K562 (cell line): ENCODE results near the gene COL9A3. TPM values are rescaled to one million over a fixed set of nuclear protein-coding genes. Genes with fewer than 3 reads are reported as not detected.
A peak's percentile ranks its signal among the peaks of the same experiment; 100 is the strongest.

ENCODE experiments used
- ATAC-seq: fragments of 200-7000 bp; cut with Tn5 transposase; 3 replicates; pipeline ENCODE4 v1.9.1; 2020; ENCODE audit warnings: moderate library complexity
- BruUV-seq: library from RNA; stranded (reverse); fragments of 400-500 nt; replicated peaks from 2 replicates; lab custom pipeline; 2021; lab: Mats Ljungman, UMichigan
- CTCF ChIA-PET: fragments of 300-600 bp; formaldehyde crosslinking; extraction: SDS; loops from one replicate; lab custom pipeline; 2021; ENCODE audit warnings: low intra/inter-chr PET ratio; lab: Yijun Ruan, JAX
- POLR2A ChIA-PET: fragments of 300-600, 350-650 bp; sonication (Branson Sonifier 250); formaldehyde crosslinking; extraction: SDS; loops from one replicate; lab custom pipeline; 2021; ENCODE audit warnings: antibody characterized with exemption, inconsistent platforms; lab: Yijun Ruan, JAX
- DNase-seq, 4 experiments: peaks; one replicate each; pipeline versions ENCODE4 v3.0.0 to v3.0.0-alpha.2; 2011 to 2018; ENCODE audit warnings: low spot score in 3 of 4, mixed read lengths in 3 of 4; ENCODE audit errors: extremely low read depth in 1 of 4
- FAIRE-seq: peaks from 2 replicates; lab custom pipeline; 2011; peaks lifted over from hg19 to GRCh38; lab: Jason Lieb, UNC
- H2AFZ ChIP-seq: 2 replicates; pipeline ENCODE4 v1.6.0; 2011; ENCODE audit warnings: low read depth, low read length, control low read depth, inconsistent platforms
- H3K27ac ChIP-seq: fragments of 200-600 bp; 3 replicates; pipeline ENCODE4 v1.8.0; 2011; ENCODE audit warnings: low read depth, mild to moderate bottlenecking, control low read depth, inconsistent platforms, low read length, moderate library complexity, mixed read lengths; ENCODE audit errors: extremely low read depth
- H3K27me3 ChIP-seq, 2 experiments: fragments of 300-600 bp in 1 of 2; 2 replicates in 1 of 2; 3 replicates in 1 of 2; pipeline versions ENCODE4 v1.6.0 to v1.8.0; 2011; ENCODE audit warnings: inconsistent platforms in 2 of 2, low read length in 2 of 2, mild to moderate bottlenecking in 1 of 2, mixed read lengths in 1 of 2, moderate library complexity in 1 of 2; ENCODE audit not compliant: control insufficient read depth in 2 of 2, insufficient read depth in 2 of 2
- H3K36me3 ChIP-seq: fragments of 300-600 bp; 3 replicates; pipeline ENCODE4 v1.8.0; 2011; ENCODE audit warnings: mild to moderate bottlenecking, low read length, inconsistent platforms; ENCODE audit not compliant: control insufficient read depth, insufficient read depth
- H3K4me1 ChIP-seq, 2 experiments: fragments of 200-600 bp in 1 of 2; replicated peaks in 1 of 2; 2 replicates in 1 of 2; 3 replicates in 1 of 2; pipeline versions ENCODE4 v1.5.1 to v1.8.0; 2011; ENCODE audit warnings: inconsistent platforms in 2 of 2, low read length in 2 of 2, mild to moderate bottlenecking in 1 of 2, mixed read lengths in 1 of 2, moderate library complexity in 1 of 2; ENCODE audit not compliant: control insufficient read depth in 2 of 2, insufficient read depth in 2 of 2
- H3K4me2 ChIP-seq: 2 replicates; pipeline ENCODE4 v1.6.1; 2011; ENCODE audit warnings: low read length, control low read depth, inconsistent platforms, mixed read lengths; ENCODE audit not compliant: insufficient read depth
- H3K4me3 ChIP-seq: fragments of 200-600 bp; sonication (generic), shearing (Covaris generic); 2 replicates; pipeline ENCODE4 v1.5.1; 2016; ENCODE audit warnings: control low read depth, inconsistent platforms
- H3K79me2 ChIP-seq: fragments of 200-600 bp; 3 replicates; pipeline ENCODE4 v1.8.0; 2011; ENCODE audit warnings: low read length, inconsistent platforms; ENCODE audit not compliant: control insufficient read depth, insufficient read depth
- H3K9ac ChIP-seq, 2 experiments: 2 replicates each; pipeline versions ENCODE4 v1.6.0 to v1.6.1; 2011; ENCODE audit warnings: low read depth in 2 of 2, low read length in 2 of 2, control low read depth in 1 of 2, inconsistent platforms in 1 of 2, mild to moderate bottlenecking in 1 of 2, mixed read lengths in 1 of 2; ENCODE audit not compliant: insufficient read depth in 1 of 2
- H3K9me1 ChIP-seq: one replicate; pipeline ENCODE4 v1.6.0; 2011; ENCODE audit warnings: inconsistent platforms, mild to moderate bottlenecking, low read length, moderate library complexity; ENCODE audit not compliant: control insufficient read depth, insufficient read depth
- H3K9me3 ChIP-seq: replicated peaks from 2 replicates; pipeline ENCODE4 v1.5.1; 2011; ENCODE audit warnings: low read depth, low read length, inconsistent platforms; ENCODE audit not compliant: control insufficient read depth, insufficient read depth
- H4K20me1 ChIP-seq: replicated peaks from 2 replicates; pipeline ENCODE4 v1.6.1; 2011; ENCODE audit warnings: low read length, inconsistent platforms, mixed read lengths; ENCODE audit not compliant: control insufficient read depth, insufficient read depth
- CREB1 ChIP-seq, 2 experiments: sonication (generic) in 1 of 2; formaldehyde crosslinking in 1 of 2; IDR thresholded peaks; 2 replicates each; pipeline versions ENCODE4 v1.6.1 to v1.8.0; 2012 to 2022; ENCODE audit warnings: inconsistent platforms in 1 of 2, mild to moderate bottlenecking in 1 of 2, missing genetic modification reagents in 1 of 2, moderate library complexity in 1 of 2
- CTCF ChIP-seq, 3 experiments: IDR thresholded peaks in 2 of 3; conservative IDR thresholded peaks in 1 of 3; 2 replicates each; pipeline ENCODE4 v1.5.1; 2011 to 2012; ENCODE audit warnings: low read length in 3 of 3, mild to moderate bottlenecking in 3 of 3, control low read depth in 2 of 3, improper control_type of control experiment in 1 of 3, inconsistent platforms in 1 of 3, low read depth in 1 of 3, mixed read lengths in 1 of 3, moderate library complexity in 1 of 3; ENCODE audit not compliant: insufficient read depth in 2 of 3
- EGR1 ChIP-seq: fragments of 450-650 bp; conservative IDR thresholded peaks from 2 replicates; pipeline ENCODE4 v1.6.1; 2017; ENCODE audit warnings: mild to moderate bottlenecking
- JUN ChIP-seq, 2 experiments: sonication (generic) in 1 of 2; formaldehyde crosslinking in 1 of 2; IDR thresholded peaks; 2 replicates each; pipeline versions ENCODE4 v1.6.1 to v1.8.0; 2012 to 2022; ENCODE audit warnings: borderline replicate concordance in 2 of 2, mild to moderate bottlenecking in 2 of 2, improper control_type of control experiment in 1 of 2, low read depth in 1 of 2, low read length in 1 of 2, missing genetic modification reagents in 1 of 2
- PTTG1 ChIP-seq: fragments of 450-650 bp; IDR thresholded peaks from 2 replicates; pipeline ENCODE4 v1.6.1; 2016; ENCODE audit warnings: low read depth, mild to moderate bottlenecking, missing genetic modification characterization, missing compliant biosample characterization
- TEAD2 ChIP-seq: fragments of 450-650 bp; IDR thresholded peaks from 2 replicates; pipeline ENCODE4 v1.6.1; 2016; ENCODE audit warnings: missing genetic modification characterization, control low read depth, missing compliant biosample characterization
- USF1 ChIP-seq: sonication (generic); formaldehyde crosslinking; IDR thresholded peaks from 2 replicates; pipeline ENCODE4 v1.9.0; 2022; ENCODE audit warnings: mild to moderate bottlenecking, missing genetic modification reagents
- YY1 ChIP-seq, 3 experiments: IDR thresholded peaks; 2 replicates each; pipeline ENCODE4 v1.6.1; 2011; ENCODE audit warnings: low read length in 2 of 3, mild to moderate bottlenecking in 2 of 3, moderate library complexity in 2 of 3, borderline replicate concordance in 1 of 3, control low read depth in 1 of 3, low read depth in 1 of 3; ENCODE audit not compliant: insufficient read depth in 3 of 3, insufficient replicate concordance in 2 of 3, control insufficient read depth in 1 of 3, insufficient read length in 1 of 3; ENCODE audit errors: extremely low read depth in 1 of 3
- ZFX ChIP-seq: sonication (generic); formaldehyde crosslinking; IDR thresholded peaks from 2 replicates; pipeline ENCODE4 v1.8.0; 2022; ENCODE audit warnings: mild to moderate bottlenecking, missing genetic modification reagents, moderate library complexity
- ZNF280B ChIP-seq: fragments of 250-450 bp; sonication (Bioruptor Pico); IDR thresholded peaks from 2 replicates; pipeline ENCODE4 v1.5.1; 2021; ENCODE audit warnings: mild to moderate bottlenecking
- ZNF41 ChIP-seq: fragments of 250-450 bp; sonication (Bioruptor Pico); conservative IDR thresholded peaks from 2 replicates; pipeline ENCODE4 v1.4.0; 2020; ENCODE audit warnings: mild to moderate bottlenecking
- WGBS: fragments of 100-300 bp; shearing (Covaris generic); methylation state at CpG from one replicate; pipeline ENCODE4 v1.1.6; 2016; ENCODE audit warnings: low coverage, mixed read lengths; ENCODE audit not compliant: insufficient coverage; ENCODE audit errors: missing lambda C conversion rate; 5-methylcytosine and 5-hydroxymethylcytosine counted together
- in situ Hi-C: fragments of 300-500 bp; cut with MboI; formaldehyde crosslinking; loops from 4 replicates; pipeline ENCODE4 v1.15.0; 2018; ENCODE audit warnings: inconsistent platforms, mixed read lengths
- intact Hi-C: fragments of 100-400 bp; cut with micrococcal nuclease; formaldehyde crosslinking; loops from 2 replicates; pipeline ENCODE4 v1.14.2; 2022
- polyA plus RNA-seq, 8 experiments: library from polyadenylated mRNA; depleted of rRNA in 4 of 8; stranded (reverse) in 5 of 8; unstranded in 3 of 8; fragments of >200 nt; fragmentation: Nextera tagmentation in 2 of 8; fragmentation: Illumina TruSeq in 1 of 8; extraction: Ambion mirVana in 2 of 8; extraction: Trizol in 1 of 8; gene quantifications; 2 replicates each; pipeline versions ENCODE4 v1.2.1 to v1.2.3, GENCODE V29; 2011 to 2014; ENCODE audit warnings: inconsistent platforms in 1 of 8, missing spikeins in 1 of 8
- total RNA-seq, 7 experiments: library from RNA; depleted of rRNA in 6 of 7; stranded (reverse); fragments of >200 nt in 6 of 7; fragmentation: Illumina TruSeq in 2 of 7; extraction: Trizol in 2 of 7; gene quantifications; 2 replicates each; pipeline versions ENCODE4 v1.2.1 to v1.2.3, GENCODE V29; 2011 to 2021; ENCODE audit warnings: low replicate concordance in 1 of 7

Gene COL9A3
- total and polyA plus RNA-seq, 9 of the 15 experiments (the other 6 are each of a cell fraction or from before 2014, with no cell fraction given): 0.14 to 3.6 (median 0.88) TPM; not detected in 1

- H3K27me3 ChIP-seq: peaks cover 0 to 9% of the 10 kb centered on the region in 2 experiments; a peak in 2 of 5 replicates
- DNase-seq: peak; percentile 58 to 65 (median 62)
- peak; percentile 88 for FAIRE-seq
- H4K20me1 ChIP-seq: no peaks in the 10 kb centered on the region
- H3K9me1 ChIP-seq: no peaks in the 10 kb centered on the region
- CTCF ChIA-PET: no interaction called here
- intact Hi-C loops: no loop called here
- peak overlapping the region; percentile 45 for H3K4me2 ChIP-seq
- peak overlapping the region in 1 of 2 experiments; percentile 54; a peak in 2 of 4 replicates for H3K9ac ChIP-seq
- no peaks in the 10 kb centered on the region for H3K36me3 ChIP-seq
- no peak overlapping the region; the same call in 2 of the 3 replicates for H3K27ac ChIP-seq
- BruUV-seq: no TSS peak
- ATAC-seq: peak; percentile 89
- POLR2A ChIA-PET: interaction anchor here (0.6 to 2.2 kb wide), 2 partner anchors 43 to 268 kb away, joined by 3 to 8 read pairs; no protein-coding TSS in a partner anchor
- peaks cover 8 to 75% of the 10 kb centered on the region in 2 experiments; a peak in 4 of 5 replicates for H3K4me1 ChIP-seq
- no peaks in the 10 kb centered on the region for H3K79me2 ChIP-seq
- no peak overlapping the region for H3K4me3 ChIP-seq
- 22% methylated on average over 16 of the region's 22 CpGs for WGBS
- in situ Hi-C loops: no loop called here
- H3K9me3 ChIP-seq: no peaks in the 10 kb centered on the region
- H2AFZ ChIP-seq: peak overlapping the region; percentile 87
- TF ChIP-seq CTCF (IDR thresholded peaks at IDR 0.05 in 2 of 3, conservative IDR thresholded peaks at IDR 0.05 in 1 of 3; ENCODE audit: insufficient read depth in 2 of 3, low read depth in 1 of 3, low read length in 3 of 3) (peak in 1 of 3 experiments; percentile 25; a peak in 2 of 6 replicates), PTTG1 (tag) (no peak), ZFX (CRISPR knock-in tag) (peak; percentile 62; the same call in 1 of the 2 replicates), TEAD2 (no peak), EGR1 (no peak), CREB1 (IDR thresholded peaks at IDR 0.05) (no peak), CREB1 (CRISPR knock-in tag; IDR thresholded peaks at IDR 0.05) (0 out of 2 replicates have a peak, but pooled peaks have one; percentile 25), JUN (IDR thresholded peaks at IDR 0.05; ENCODE audit: borderline replicate concordance, low read depth, low read length) (no peak), JUN (CRISPR knock-in tag; IDR thresholded peaks at IDR 0.05; ENCODE audit: borderline replicate concordance) (no peak), ZNF280B (CRISPR knock-in tag) (no peak), USF1 (CRISPR knock-in tag) (no peak), ZNF41 (CRISPR knock-in tag) (no peak), YY1 (IDR thresholded peaks at IDR 0.05; ENCODE audit: borderline replicate concordance in 1 of 3, control insufficient read depth in 1 of 3, extremely low read depth in 1 of 3, insufficient read depth in 3 of 3, insufficient read length in 1 of 3, insufficient replicate concordance in 2 of 3, low read depth in 1 of 3, low read length in 2 of 3) (peak in 1 of 3 experiments; percentile 8)
Observed at GRCh38 chr20:62832212-62832922, 15.5 kb downstream of the COL9A3 start.
